ENCODE measurements around the gene ATP2A3.

ATP2A3 gene

GRCh38 chr17:3889325-3890012 is 74.8 kb downstream of the ATP2A3 start:
- Histone ChIP-seq H3K9ac (ENCODE audit: low read depth, low read length) (no peak overlapping the region), H3K27me3 (ENCODE audit: control insufficient read depth, insufficient read depth, low read length) (peaks cover 2% of the 10 kb centered on the region), H3K4me1 (ENCODE audit: control insufficient read depth, insufficient read depth, low read length) (peaks cover 22% of the 10 kb centered on the region), H3K9me3 (ENCODE audit: control insufficient read depth, insufficient read depth, low read length) (no peaks in the 10 kb centered on the region), H3K36me3 (ENCODE audit: control insufficient read depth, insufficient read depth, low read length) (peaks cover 7% of the 10 kb centered on the region), H3K4me3 (ENCODE audit: low read depth, low read length) (no peak overlapping the region)

- Histone ChIP-seq H3K9ac (ENCODE audit: low read depth, low read length) (no peak overlapping the region), H3K4me1 (ENCODE audit: control insufficient read depth, insufficient read depth, low read length) (peaks cover 18% of the 10 kb centered on the region), H3K4me3 (ENCODE audit: low read depth, low read length) (no peak overlapping the region), H3K27me3 (ENCODE audit: control insufficient read depth, insufficient read depth, low read length) (peaks cover 2% of the 10 kb centered on the region), H3K36me3 (ENCODE audit: control insufficient read depth, insufficient read depth, low read length) (peaks cover 13% of the 10 kb centered on the region), H3K9me3 (ENCODE audit: control insufficient read depth, insufficient read depth, low read length) (no peaks in the 10 kb centered on the region)
Observed at GRCh38 chr17:3888343-3889171, 75.7 kb downstream of the ATP2A3 start.

- no peaks in the 10 kb centered on the region for H3K9me3 ChIP-seq (ENCODE audit: control insufficient read depth, insufficient read depth, low read length)
- H3K9ac ChIP-seq (ENCODE audit: low read depth, low read length): peak overlapping the region; percentile 24
- no peak overlapping the region for H3K4me3 ChIP-seq (ENCODE audit: low read depth, low read length)
- H3K27me3 ChIP-seq (ENCODE audit: control insufficient read depth, insufficient read depth, low read length): peaks cover 2% of the 10 kb centered on the region
- H3K4me1 ChIP-seq (ENCODE audit: control insufficient read depth, insufficient read depth, low read length): peaks cover 16% of the 10 kb centered on the region
- peaks cover 19% of the 10 kb centered on the region for H3K36me3 ChIP-seq (ENCODE audit: control insufficient read depth, insufficient read depth, low read length)
Observed at GRCh38 chr17:3887804-3888203, 76.4 kb downstream of the ATP2A3 start.

GRCh38 chr17:3887394-3887793 is 76.8 kb downstream of the ATP2A3 start:
- peaks cover 19% of the 10 kb centered on the region for H3K36me3 ChIP-seq (ENCODE audit: control insufficient read depth, insufficient read depth, low read length)
- H3K4me1 ChIP-seq (ENCODE audit: control insufficient read depth, insufficient read depth, low read length): peaks cover 16% of the 10 kb centered on the region
- no peaks in the 10 kb centered on the region for H3K9me3 ChIP-seq (ENCODE audit: control insufficient read depth, insufficient read depth, low read length)
- H3K9ac ChIP-seq (ENCODE audit: low read depth, low read length): no peak overlapping the region
- peaks cover 2% of the 10 kb centered on the region for H3K27me3 ChIP-seq (ENCODE audit: control insufficient read depth, insufficient read depth, low read length)
- no peak overlapping the region for H3K4me3 ChIP-seq (ENCODE audit: low read depth, low read length)

GRCh38 chr17:3886776-3887175 is 77.5 kb downstream of the ATP2A3 start:
- H3K4me3 ChIP-seq (ENCODE audit: low read depth, low read length): no peak overlapping the region
- peaks cover 16% of the 10 kb centered on the region for H3K4me1 ChIP-seq (ENCODE audit: control insufficient read depth, insufficient read depth, low read length)
- peaks cover 19% of the 10 kb centered on the region for H3K36me3 ChIP-seq (ENCODE audit: control insufficient read depth, insufficient read depth, low read length)
- H3K9ac ChIP-seq (ENCODE audit: low read depth, low read length): no peak overlapping the region
- H3K9me3 ChIP-seq (ENCODE audit: control insufficient read depth, insufficient read depth, low read length): no peaks in the 10 kb centered on the region
- peaks cover 2% of the 10 kb centered on the region for H3K27me3 ChIP-seq (ENCODE audit: control insufficient read depth, insufficient read depth, low read length)

GRCh38 chr17:3885970-3886369 is 78.3 kb downstream of the ATP2A3 start:
- peaks cover 9% of the 10 kb centered on the region for H3K4me1 ChIP-seq (ENCODE audit: control insufficient read depth, insufficient read depth, low read length)
- no peak overlapping the region for H3K9ac ChIP-seq (ENCODE audit: low read depth, low read length)
- peaks cover 19% of the 10 kb centered on the region for H3K36me3 ChIP-seq (ENCODE audit: control insufficient read depth, insufficient read depth, low read length)
- no peaks in the 10 kb centered on the region for H3K27me3 ChIP-seq (ENCODE audit: control insufficient read depth, insufficient read depth, low read length)
- no peaks in the 10 kb centered on the region for H3K9me3 ChIP-seq (ENCODE audit: control insufficient read depth, insufficient read depth, low read length)
- H3K4me3 ChIP-seq (ENCODE audit: low read depth, low read length): no peak overlapping the region

GRCh38 chr17:3885271-3885670 is 79.0 kb downstream of the ATP2A3 start:
- H3K4me1 ChIP-seq (ENCODE audit: control insufficient read depth, insufficient read depth, low read length): peaks cover 4% of the 10 kb centered on the region
- no peak overlapping the region for H3K4me3 ChIP-seq (ENCODE audit: low read depth, low read length)
- no peaks in the 10 kb centered on the region for H3K9me3 ChIP-seq (ENCODE audit: control insufficient read depth, insufficient read depth, low read length)
- H3K27me3 ChIP-seq (ENCODE audit: control insufficient read depth, insufficient read depth, low read length): no peaks in the 10 kb centered on the region
- H3K9ac ChIP-seq (ENCODE audit: low read depth, low read length): no peak overlapping the region
- peaks cover 19% of the 10 kb centered on the region for H3K36me3 ChIP-seq (ENCODE audit: control insufficient read depth, insufficient read depth, low read length)

- peaks cover 2% of the 10 kb centered on the region for H3K4me1 ChIP-seq (ENCODE audit: control insufficient read depth, insufficient read depth, low read length)
- H3K36me3 ChIP-seq (ENCODE audit: control insufficient read depth, insufficient read depth, low read length): peaks cover 22% of the 10 kb centered on the region
- H3K9ac ChIP-seq (ENCODE audit: low read depth, low read length): no peak overlapping the region
- H3K4me3 ChIP-seq (ENCODE audit: low read depth, low read length): no peak overlapping the region
- no peaks in the 10 kb centered on the region for H3K27me3 ChIP-seq (ENCODE audit: control insufficient read depth, insufficient read depth, low read length)
- H3K9me3 ChIP-seq (ENCODE audit: control insufficient read depth, insufficient read depth, low read length): no peaks in the 10 kb centered on the region
Observed at GRCh38 chr17:3884188-3884587, 80.0 kb downstream of the ATP2A3 start.

GRCh38 chr17:3882276-3882675 is 82.0 kb downstream of the ATP2A3 start:
- Histone ChIP-seq H3K36me3 (ENCODE audit: control insufficient read depth, insufficient read depth, low read length) (peaks cover 22% of the 10 kb centered on the region), H3K4me3 (ENCODE audit: low read depth, low read length) (no peak overlapping the region), H3K4me1 (ENCODE audit: control insufficient read depth, insufficient read depth, low read length) (no peaks in the 10 kb centered on the region), H3K27me3 (ENCODE audit: control insufficient read depth, insufficient read depth, low read length) (no peaks in the 10 kb centered on the region), H3K9ac (ENCODE audit: low read depth, low read length) (no peak overlapping the region), H3K9me3 (ENCODE audit: control insufficient read depth, insufficient read depth, low read length) (no peaks in the 10 kb centered on the region)

- Histone ChIP-seq H3K9me3 (ENCODE audit: control insufficient read depth, insufficient read depth, low read length) (no peaks in the 10 kb centered on the region), H3K36me3 (ENCODE audit: control insufficient read depth, insufficient read depth, low read length) (peaks cover 24% of the 10 kb centered on the region), H3K9ac (ENCODE audit: low read depth, low read length) (no peak overlapping the region), H3K27me3 (ENCODE audit: control insufficient read depth, insufficient read depth, low read length) (no peaks in the 10 kb centered on the region), H3K4me3 (ENCODE audit: low read depth, low read length) (no peak overlapping the region), H3K4me1 (ENCODE audit: control insufficient read depth, insufficient read depth, low read length) (no peaks in the 10 kb centered on the region)
Observed at GRCh38 chr17:3880983-3881382, 83.3 kb downstream of the ATP2A3 start.

- H3K27me3 ChIP-seq (ENCODE audit: control insufficient read depth, insufficient read depth, low read length): no peaks in the 10 kb centered on the region
- no peak overlapping the region for H3K4me3 ChIP-seq (ENCODE audit: low read depth, low read length)
- no peaks in the 10 kb centered on the region for H3K9me3 ChIP-seq (ENCODE audit: control insufficient read depth, insufficient read depth, low read length)
- H3K4me1 ChIP-seq (ENCODE audit: control insufficient read depth, insufficient read depth, low read length): no peaks in the 10 kb centered on the region
- peaks cover 26% of the 10 kb centered on the region for H3K36me3 ChIP-seq (ENCODE audit: control insufficient read depth, insufficient read depth, low read length)
- H3K9ac ChIP-seq (ENCODE audit: low read depth, low read length): no peak overlapping the region
Observed at GRCh38 chr17:3879591-3880417, 84.4 kb downstream of the ATP2A3 start.

Measured in iPS-15b (cell line).